K562 (cell line): ENCODE measurements around the gene TRMT112. TPM values are rescaled to one million over a fixed set of nuclear protein-coding genes. Genes with fewer than 3 reads are reported as not detected.

Source experiments
- C11orf30 ChIP-seq: fragments of 450-650 bp; IDR thresholded peaks from 2 replicates; pipeline ENCODE4 v1.6.1; 2016; ENCODE audit warnings: low read depth, mild to moderate bottlenecking
- FOXJ2 ChIP-seq: fragments of 200-800 bp; sonication (Bioruptor generic); IDR thresholded peaks from 2 replicates; pipeline ENCODE4 v1.6.1; 2016; ENCODE audit warnings: missing genetic modification characterization, missing compliant biosample characterization
- FOXO4 ChIP-seq: fragments of 450-650 bp; formaldehyde crosslinking; IDR thresholded peaks from 2 replicates; pipeline ENCODE4 v1.4.0; 2020; ENCODE audit warnings: mild to moderate bottlenecking, moderate library complexity
- GABPB1 ChIP-seq: sonication (generic); formaldehyde crosslinking; IDR thresholded peaks from 2 replicates; pipeline ENCODE4 v1.8.0; 2022; ENCODE audit warnings: mild to moderate bottlenecking, missing genetic modification reagents
- JUNB ChIP-seq: fragments of 450-650 bp; formaldehyde crosslinking; conservative IDR thresholded peaks from 2 replicates; pipeline ENCODE4 v1.4.0; 2020; ENCODE audit warnings: mild to moderate bottlenecking
- NFIX ChIP-seq: fragments of 250-450 bp; sonication (Bioruptor Pico); IDR thresholded peaks from 2 replicates; pipeline ENCODE4 v1.4.0; 2020; ENCODE audit warnings: low read depth, mild to moderate bottlenecking, moderate library complexity
- SFPQ ChIP-seq: fragments of 200-400 bp; formaldehyde crosslinking; IDR thresholded peaks from 2 replicates; pipeline ENCODE4 v1.6.1; 2017; ENCODE audit warnings: mild to moderate bottlenecking, low read depth, low read length, moderate library complexity
- U2AF2 ChIP-seq: fragments of 200-400 bp; formaldehyde crosslinking; optimal IDR thresholded peaks from 2 replicates; pipeline ENCODE3; 2017; ENCODE audit warnings: low read depth, mild to moderate bottlenecking, low read length
- ZFPM2 ChIP-seq: fragments of 250-450 bp; sonication (Bioruptor Pico); IDR thresholded peaks from 2 replicates; pipeline ENCODE4 v1.5.1; 2022; ENCODE audit warnings: mild to moderate bottlenecking
- polyA plus RNA-seq, 8 experiments: library from polyadenylated mRNA; depleted of rRNA in 4 of 8; stranded (reverse) in 5 of 8; unstranded in 3 of 8; fragments of >200 nt; fragmentation: Nextera tagmentation in 2 of 8; fragmentation: Illumina TruSeq in 1 of 8; extraction: Ambion mirVana in 2 of 8; extraction: Trizol in 1 of 8; gene quantifications; 2 replicates each; pipeline versions ENCODE4 v1.2.1 to v1.2.3, GENCODE V29; 2011 to 2014; ENCODE audit warnings: inconsistent platforms in 1 of 8, missing spikeins in 1 of 8
- total RNA-seq, 7 experiments: library from RNA; depleted of rRNA in 6 of 7; stranded (reverse); fragments of >200 nt in 6 of 7; fragmentation: Illumina TruSeq in 2 of 7; extraction: Trizol in 2 of 7; gene quantifications; 2 replicates each; pipeline versions ENCODE4 v1.2.1 to v1.2.3, GENCODE V29; 2011 to 2021; ENCODE audit warnings: low replicate concordance in 1 of 7
- TF ChIP-seq, protein P1 (sequence below): sonication (generic); formaldehyde crosslinking; IDR thresholded peaks from 2 replicates; pipeline ENCODE4 v1.8.0; 2023; ENCODE audit warnings: mild to moderate bottlenecking, missing genetic modification reagents
- TF ChIP-seq, protein P2 (sequence below): sonication (generic); formaldehyde crosslinking; IDR thresholded peaks from 2 replicates; pipeline ENCODE4 v1.8.1; 2023; ENCODE audit warnings: missing genetic modification reagents, mild to moderate bottlenecking, borderline replicate concordance

TRMT112 gene
- total and polyA plus RNA-seq, 9 of the 15 experiments (the other 6 are each of a cell fraction or from before 2014, with no cell fraction given) = 162 to 444 (median 300) TPM

DNA sequence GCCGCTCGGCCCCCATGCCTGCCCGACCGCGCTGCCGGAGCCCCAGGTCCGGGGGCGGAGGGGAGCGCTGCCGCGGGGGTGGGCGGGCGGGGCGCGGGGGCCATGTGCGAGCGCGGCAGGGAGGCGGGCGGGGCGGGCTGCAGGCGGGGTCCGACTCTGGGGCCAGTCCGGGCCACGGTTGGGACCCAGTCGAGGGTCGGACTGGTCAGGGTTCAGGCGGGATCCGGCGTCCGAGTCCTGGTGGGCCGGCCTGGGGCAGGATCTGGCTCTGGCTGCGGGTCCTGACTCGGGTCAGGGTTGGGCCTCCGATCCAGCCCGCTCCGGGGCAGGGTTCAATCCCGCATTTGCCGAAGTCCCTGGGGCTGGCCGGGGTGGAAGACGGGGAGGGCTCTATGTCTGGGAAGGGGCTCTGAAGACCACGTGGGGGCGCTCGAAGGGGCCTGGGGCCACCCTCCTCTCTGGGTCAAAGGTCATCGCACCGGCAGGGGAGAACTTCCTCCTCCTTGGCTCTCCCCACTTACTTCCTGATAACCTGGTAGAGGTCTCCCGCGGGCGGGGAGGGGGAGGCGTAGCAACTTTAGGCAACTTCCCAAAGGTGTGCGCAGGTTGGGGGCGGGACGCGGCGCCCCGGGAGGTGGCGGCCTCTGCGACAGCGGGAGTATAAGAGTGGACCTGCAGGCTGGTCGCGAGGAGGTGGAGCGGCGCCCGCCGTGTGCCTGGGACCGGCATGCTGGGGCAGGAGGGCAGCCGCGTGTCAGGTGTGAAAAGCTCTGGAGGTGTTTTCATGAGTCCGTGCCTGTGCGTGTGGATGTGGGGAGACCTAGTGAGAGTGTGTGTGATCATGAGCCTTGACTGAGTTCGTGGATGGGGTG is 11.4 kb downstream of the TRMT112 start (continued):
- TF ChIP-seq SFPQ (no peak), U2AF2 (no peak), FOXO4 (CRISPR knock-in tag) (no peak), JUNB (CRISPR knock-in tag) (no peak), GABPB1 (CRISPR knock-in tag) (peak; percentile 66), ZFPM2 (CRISPR knock-in tag) (no peak), FOXJ2 (tag) (0 out of 2 replicates have a peak, but pooled peaks have one; percentile 38), NFIX (CRISPR knock-in tag) (no peak), C11orf30 (no peak)
- TF ChIP-seq, protein P1, sequence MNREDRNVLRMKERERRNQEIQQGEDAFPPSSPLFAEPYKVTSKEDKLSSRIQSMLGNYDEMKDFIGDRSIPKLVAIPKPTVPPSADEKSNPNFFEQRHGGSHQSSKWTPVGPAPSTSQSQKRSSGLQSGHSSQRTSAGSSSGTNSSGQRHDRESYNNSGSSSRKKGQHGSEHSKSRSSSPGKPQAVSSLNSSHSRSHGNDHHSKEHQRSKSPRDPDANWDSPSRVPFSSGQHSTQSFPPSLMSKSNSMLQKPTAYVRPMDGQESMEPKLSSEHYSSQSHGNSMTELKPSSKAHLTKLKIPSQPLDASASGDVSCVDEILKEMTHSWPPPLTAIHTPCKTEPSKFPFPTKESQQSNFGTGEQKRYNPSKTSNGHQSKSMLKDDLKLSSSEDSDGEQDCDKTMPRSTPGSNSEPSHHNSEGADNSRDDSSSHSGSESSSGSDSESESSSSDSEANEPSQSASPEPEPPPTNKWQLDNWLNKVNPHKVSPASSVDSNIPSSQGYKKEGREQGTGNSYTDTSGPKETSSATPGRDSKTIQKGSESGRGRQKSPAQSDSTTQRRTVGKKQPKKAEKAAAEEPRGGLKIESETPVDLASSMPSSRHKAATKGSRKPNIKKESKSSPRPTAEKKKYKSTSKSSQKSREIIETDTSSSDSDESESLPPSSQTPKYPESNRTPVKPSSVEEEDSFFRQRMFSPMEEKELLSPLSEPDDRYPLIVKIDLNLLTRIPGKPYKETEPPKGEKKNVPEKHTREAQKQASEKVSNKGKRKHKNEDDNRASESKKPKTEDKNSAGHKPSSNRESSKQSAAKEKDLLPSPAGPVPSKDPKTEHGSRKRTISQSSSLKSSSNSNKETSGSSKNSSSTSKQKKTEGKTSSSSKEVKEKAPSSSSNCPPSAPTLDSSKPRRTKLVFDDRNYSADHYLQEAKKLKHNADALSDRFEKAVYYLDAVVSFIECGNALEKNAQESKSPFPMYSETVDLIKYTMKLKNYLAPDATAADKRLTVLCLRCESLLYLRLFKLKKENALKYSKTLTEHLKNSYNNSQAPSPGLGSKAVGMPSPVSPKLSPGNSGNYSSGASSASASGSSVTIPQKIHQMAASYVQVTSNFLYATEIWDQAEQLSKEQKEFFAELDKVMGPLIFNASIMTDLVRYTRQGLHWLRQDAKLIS (CRISPR knock-in tag) = no peak; the same call in 1 of the 2 replicates
- TF ChIP-seq, protein P2, sequence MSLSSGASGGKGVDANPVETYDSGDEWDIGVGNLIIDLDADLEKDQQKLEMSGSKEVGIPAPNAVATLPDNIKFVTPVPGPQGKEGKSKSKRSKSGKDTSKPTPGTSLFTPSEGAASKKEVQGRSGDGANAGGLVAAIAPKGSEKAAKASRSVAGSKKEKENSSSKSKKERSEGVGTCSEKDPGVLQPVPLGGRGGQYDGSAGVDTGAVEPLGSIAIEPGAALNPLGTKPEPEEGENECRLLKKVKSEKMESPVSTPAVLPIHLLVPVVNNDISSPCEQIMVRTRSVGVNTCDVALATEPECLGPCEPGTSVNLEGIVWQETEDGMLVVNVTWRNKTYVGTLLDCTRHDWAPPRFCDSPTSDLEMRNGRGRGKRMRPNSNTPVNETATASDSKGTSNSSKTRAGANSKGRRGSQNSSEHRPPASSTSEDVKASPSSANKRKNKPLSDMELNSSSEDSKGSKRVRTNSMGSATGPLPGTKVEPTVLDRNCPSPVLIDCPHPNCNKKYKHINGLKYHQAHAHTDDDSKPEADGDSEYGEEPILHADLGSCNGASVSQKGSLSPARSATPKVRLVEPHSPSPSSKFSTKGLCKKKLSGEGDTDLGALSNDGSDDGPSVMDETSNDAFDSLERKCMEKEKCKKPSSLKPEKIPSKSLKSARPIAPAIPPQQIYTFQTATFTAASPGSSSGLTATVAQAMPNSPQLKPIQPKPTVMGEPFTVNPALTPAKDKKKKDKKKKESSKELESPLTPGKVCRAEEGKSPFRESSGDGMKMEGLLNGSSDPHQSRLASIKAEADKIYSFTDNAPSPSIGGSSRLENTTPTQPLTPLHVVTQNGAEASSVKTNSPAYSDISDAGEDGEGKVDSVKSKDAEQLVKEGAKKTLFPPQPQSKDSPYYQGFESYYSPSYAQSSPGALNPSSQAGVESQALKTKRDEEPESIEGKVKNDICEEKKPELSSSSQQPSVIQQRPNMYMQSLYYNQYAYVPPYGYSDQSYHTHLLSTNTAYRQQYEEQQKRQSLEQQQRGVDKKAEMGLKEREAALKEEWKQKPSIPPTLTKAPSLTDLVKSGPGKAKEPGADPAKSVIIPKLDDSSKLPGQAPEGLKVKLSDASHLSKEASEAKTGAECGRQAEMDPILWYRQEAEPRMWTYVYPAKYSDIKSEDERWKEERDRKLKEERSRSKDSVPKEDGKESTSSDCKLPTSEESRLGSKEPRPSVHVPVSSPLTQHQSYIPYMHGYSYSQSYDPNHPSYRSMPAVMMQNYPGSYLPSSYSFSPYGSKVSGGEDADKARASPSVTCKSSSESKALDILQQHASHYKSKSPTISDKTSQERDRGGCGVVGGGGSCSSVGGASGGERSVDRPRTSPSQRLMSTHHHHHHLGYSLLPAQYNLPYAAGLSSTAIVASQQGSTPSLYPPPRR (CRISPR knock-in tag) = no peak
